Spleen (tissue), 11 donors: ENCODE results near the gene SPINT3. TPM values are rescaled to one million over a fixed set of nuclear protein-coding genes. Genes with fewer than 3 reads are reported as not detected.

ENCODE experiments used
- DNase-seq: peaks from one replicate; pipeline ENCODE4 v3.0.0-alpha.2; 2020
- H3K27ac ChIP-seq, 8 donors: fragments of 200-600 bp; sonication (generic) in 7 of 8; 1 replicate in 4 of 8; 2 replicates in 4 of 8; pipeline versions ENCODE4 v1.5.0 to v1.8.0; 2016 to 2021; ENCODE audit warnings: inconsistent platforms in 4 of 8, mild to moderate bottlenecking in 4 of 8, moderate library complexity in 1 of 8
- H3K27me3 ChIP-seq, 7 donors: fragments of 200-600 bp; sonication (generic) in 6 of 7; replicated peaks in 1 of 7; 1 replicate in 4 of 7; 2 replicates in 3 of 7; pipeline versions ENCODE4 v1.5.0 to v1.8.0; 2016 to 2021; ENCODE audit warnings: inconsistent platforms in 3 of 7, mild to moderate bottlenecking in 1 of 7
- H3K36me3 ChIP-seq, 6 donors: fragments of 200-600 bp; sonication (generic) in 5 of 6; 1 replicate in 4 of 6; 2 replicates in 2 of 6; pipeline versions ENCODE4 v1.5.0 to v1.8.0; 2016 to 2021; ENCODE audit warnings: inconsistent platforms in 2 of 6
- H3K4me1 ChIP-seq, 6 donors: fragments of 200-600 bp; sonication (generic) in 5 of 6; 1 replicate in 3 of 6; 2 replicates in 3 of 6; pipeline versions ENCODE4 v1.5.0 to v1.8.0; 2016 to 2021; ENCODE audit warnings: inconsistent platforms in 3 of 6
- H3K4me3 ChIP-seq, 8 donors: fragments of 200-600 bp; sonication (generic) in 7 of 8; 1 replicate in 4 of 8; 2 replicates in 4 of 8; pipeline versions ENCODE4 v1.5.0 to v1.8.0; 2016 to 2021; ENCODE audit warnings: inconsistent platforms in 4 of 8, mild to moderate bottlenecking in 4 of 8, moderate library complexity in 2 of 8
- H3K9me3 ChIP-seq, 8 donors: fragments of 200-600 bp; sonication (generic) in 7 of 8; 1 replicate in 4 of 8; 2 replicates in 4 of 8; pipeline versions ENCODE4 v1.5.0 to v1.8.0; 2016 to 2021; ENCODE audit warnings: inconsistent platforms in 4 of 8
- CTCF ChIP-seq, 11 experiments: fragments of 200-600 bp in 7 of 11; fragments of 450-650 bp in 4 of 11; sonication (generic) in 4 of 11; IDR thresholded peaks in 8 of 11; conservative IDR thresholded peaks in 3 of 11; 1 replicate in 7 of 11; 2 replicates in 4 of 11; pipeline versions ENCODE4 v1.4.0 to v1.8.0; 2016 to 2021; ENCODE audit warnings: antibody characterized with exemption in 11 of 11, inconsistent platforms in 4 of 11, mild to moderate bottlenecking in 1 of 11
- POLR2A ChIP-seq, 3 donors: fragments of 450-650 bp; IDR thresholded peaks; one replicate each; pipeline ENCODE4 v1.5.1; 2017; ENCODE audit warnings: antibody characterized with exemption in 3 of 3, mild to moderate bottlenecking in 1 of 3
- POLR2AphosphoS5 ChIP-seq, 3 donors: sonication (generic); formaldehyde crosslinking; IDR thresholded peaks; one replicate each; pipeline ENCODE4 v1.5.1; 2017; ENCODE audit warnings: antibody characterized with exemption in 3 of 3
- WGBS, 5 donors: extraction: QIAGEN DNeasy Blood & Tissue Kit in 3 of 5; methylation state at CpG; one replicate each; pipeline versions ENCODE4 v1.1.5 to v1.1.7; 2013 to 2018; 5-methylcytosine and 5-hydroxymethylcytosine counted together
- intact Hi-C: fragments of 100-400 bp; cut with DNase I; formaldehyde crosslinking; loops from one replicate; pipeline ENCODE4 v1.15.0; 2023; ENCODE audit warnings: low total_unique reads
- polyA plus RNA-seq, 3 donors: library from polyadenylated mRNA; stranded (reverse); fragments of 200-250 nt; gene quantifications; one replicate each; pipeline ENCODE4 v1.2.1, GENCODE V29; 2013
- total RNA-seq, 7 donors: library from RNA; depleted of rRNA in 3 of 7; stranded (reverse); fragments of >200 nt in 3 of 7; fragmentation: NEBNext Ultra II Directional in 4 of 7; extraction: Animal tissue kit (Norgen Biotek cat#: 25700) in 4 of 7; gene quantifications; one replicate each; pipeline versions ENCODE4 v1.1.0 to v1.2.1, GENCODE V29; 2016 to 2021
- donor health status: healthy with polysubstance abuse.
- donor health status: DM: no; HTN: no; CAD: no; lungs with moderate emphysema.
- donor health status: DM: no; HTN: no; CAD: no.
- donor health status: Bipolar disorder and iron deficiency.
- donor health status: healthy.
- donor health status: DM: no; HTN: no; CAD: no.
- donor health status: DM: yes; HTN: yes; CAD: no.

The SPINT3 gene
- total and polyA plus RNA-seq, 10 donors = not detected

- intact Hi-C loops = no loop called here
- Histone ChIP-seq H3K4me3 (no peak overlapping the region), H3K27me3 (peaks cover 0 to 33% (median 0%) of the 10 kb centered on the region in 7 donors), H3K27ac (no peak overlapping the region), H3K9me3 (no peaks in the 10 kb centered on the region), H3K4me1 (no peaks in the 10 kb centered on the region), H3K36me3 (no peaks in the 10 kb centered on the region)
- WGBS, 5 donors = 60 to 76% (median 70%) methylated on average over 7 of the region's 7 CpGs
- no peak for DNase-seq
- TF ChIP-seq CTCF (IDR thresholded peaks at IDR 0.05 in 8 of 11, conservative IDR thresholded peaks at IDR 0.05 in 3 of 11) (no peak), POLR2AphosphoS5 (IDR thresholded peaks at IDR 0.05) (no peak)
These were observed 7.1 kb downstream of the SPINT3 start for GRCh38 chr20:45508068-45508886.

GRCh38 chr20:45507011-45507820 lies 8.2 kb downstream of the SPINT3 start:
- DNase-seq = no peak
- no peak for TF ChIP-seq POLR2AphosphoS5 (IDR thresholded peaks at IDR 0.05)
- no peak for TF ChIP-seq POLR2A (IDR thresholded peaks at IDR 0.05)
- no peak for TF ChIP-seq CTCF (IDR thresholded peaks at IDR 0.05 in 8 of 11, conservative IDR thresholded peaks at IDR 0.05 in 3 of 11)
- no peak overlapping the region for H3K27ac ChIP-seq
- H3K9me3 ChIP-seq = no peaks in the 10 kb centered on the region
- intact Hi-C loops = no loop called here
- peaks cover 0 to 30% (median 0%) of the 10 kb centered on the region in 7 donors for H3K27me3 ChIP-seq
- H3K4me3 ChIP-seq = no peak overlapping the region
- H3K36me3 ChIP-seq = no peaks in the 10 kb centered on the region
- H3K4me1 ChIP-seq = no peaks in the 10 kb centered on the region
- WGBS, 5 donors = 72 to 84% (median 76%) methylated on average over 5 of the region's 5 CpGs

GRCh38 chr20:45506398-45506797 lies 9.0 kb downstream of the SPINT3 start:
- Histone ChIP-seq H3K9me3 (no peaks in the 10 kb centered on the region), H3K27me3 (peaks cover 0 to 28% (median 3%) of the 10 kb centered on the region in 7 donors), H3K36me3 (no peaks in the 10 kb centered on the region), H3K4me3 (no peak overlapping the region), H3K4me1 (no peaks in the 10 kb centered on the region), H3K27ac (no peak overlapping the region)
- DNase-seq = no peak
- TF ChIP-seq POLR2A (IDR thresholded peaks at IDR 0.05) (no peak), CTCF (IDR thresholded peaks at IDR 0.05 in 8 of 11, conservative IDR thresholded peaks at IDR 0.05 in 3 of 11) (no peak), POLR2AphosphoS5 (IDR thresholded peaks at IDR 0.05) (no peak)
- 66 to 84% (median 76%) methylated on average over 2 of the region's 2 CpGs for WGBS, 5 donors
- intact Hi-C loops = no loop called here

GRCh38 chr20:45503403-45503802 lies 12.0 kb downstream of the SPINT3 start:
- Histone ChIP-seq H3K36me3 (no peaks in the 10 kb centered on the region), H3K27ac (no peak overlapping the region), H3K4me3 (no peak overlapping the region), H3K27me3 (peaks cover 0 to 46% (median 9%) of the 10 kb centered on the region in 7 donors), H3K9me3 (no peaks in the 10 kb centered on the region), H3K4me1 (no peaks in the 10 kb centered on the region)
- intact Hi-C loops = no loop called here
- 34 to 49% (median 49%) methylated on average over 2 of the region's 2 CpGs for WGBS, 5 donors
- DNase-seq = no peak
- no peak for TF ChIP-seq POLR2AphosphoS5 (IDR thresholded peaks at IDR 0.05)
- TF ChIP-seq POLR2A (IDR thresholded peaks at IDR 0.05) = no peak
- no peak for TF ChIP-seq CTCF (IDR thresholded peaks at IDR 0.05 in 8 of 11, conservative IDR thresholded peaks at IDR 0.05 in 3 of 11)
